GM18511 (cell line): Measurements from ENCODE around the gene ZMYND19.
"Not testable (repeated sequence)": the region's sequence is repeated elsewhere in the genome, so short reads cannot be mapped to it uniquely, and the experiment has no call there.

Experiments
- ATAC-seq: cut with Tn5 transposase; IDR thresholded peaks from one replicate; pipeline ENCODE4 v1.9.1; 2021; ENCODE audit warnings: mild to moderate bottlenecking, moderate library complexity; ENCODE audit not compliant: unreplicated experiment

Gene ZMYND19

DNA sequence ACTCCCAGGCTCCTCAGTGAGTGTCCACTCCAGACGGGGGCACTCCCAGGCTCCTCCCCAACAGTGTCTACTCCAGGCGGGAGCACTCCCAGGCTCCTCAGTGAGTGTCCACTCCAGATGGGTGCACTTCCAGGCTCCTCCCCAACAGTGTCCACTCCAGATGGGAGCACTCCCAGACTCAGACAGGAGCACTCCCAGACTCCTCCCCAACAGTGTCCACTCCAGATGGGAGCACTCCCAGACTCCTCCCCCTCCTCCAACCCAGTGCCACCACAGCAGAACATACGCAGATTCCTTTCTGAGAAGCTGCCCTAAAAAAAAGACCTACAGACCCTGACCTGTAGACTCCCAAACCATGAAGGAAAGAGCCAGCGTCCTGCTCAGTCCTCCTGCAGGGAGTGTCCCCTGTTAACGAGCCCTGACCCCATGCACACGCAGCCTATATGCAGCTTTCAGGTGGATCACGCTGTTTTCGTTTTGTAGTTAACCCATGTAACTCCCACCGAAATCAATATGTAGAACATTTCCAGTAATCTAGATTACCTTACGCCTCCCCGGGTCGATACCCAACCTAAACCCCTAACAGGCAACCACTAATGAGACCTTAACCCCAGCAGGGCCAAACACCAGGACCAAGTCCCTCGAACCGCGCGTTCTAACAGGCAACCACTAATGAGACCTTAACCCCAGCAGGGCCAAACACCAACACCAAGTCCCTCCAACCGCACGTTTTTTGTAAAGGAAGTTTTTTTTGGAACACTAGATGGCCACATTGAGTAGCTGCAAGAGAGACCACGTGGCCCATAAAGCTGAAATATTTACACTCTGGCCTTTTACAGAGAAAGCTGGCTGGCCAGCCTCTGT is 55.8 kb downstream of the ZMYND19 start:
- no peak for ATAC-seq

DNA sequence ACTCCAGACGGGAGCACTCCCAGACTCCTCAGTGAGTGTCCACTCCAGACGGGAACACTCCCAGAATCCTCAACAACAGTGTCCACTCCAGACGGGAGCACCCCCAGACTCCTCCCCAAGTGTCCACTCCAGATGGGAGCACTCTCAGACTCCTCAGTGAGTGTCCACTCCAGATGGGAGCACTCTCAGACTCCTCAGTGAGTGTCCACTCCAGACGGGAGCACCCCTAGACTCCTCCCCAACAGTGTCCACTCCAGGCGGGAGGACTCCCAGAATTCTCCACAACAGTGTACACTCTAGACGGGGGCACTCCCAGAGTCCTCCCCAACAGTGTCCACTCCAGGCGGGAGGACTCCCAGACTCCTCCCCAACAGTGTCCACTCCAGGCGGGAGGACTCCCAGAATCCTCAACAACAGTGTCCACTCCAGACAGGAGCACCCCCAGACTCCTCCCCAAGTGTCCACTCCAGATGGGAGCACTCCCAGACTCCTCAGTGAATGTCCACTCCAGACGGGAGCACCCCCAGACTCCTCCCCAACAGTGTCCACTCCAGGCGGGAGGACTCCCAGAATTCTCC is 57.3 kb downstream of the ZMYND19 start:
- not testable (repeated sequence) for ATAC-seq
